Measurements from ENCODE around the gene HNRNPA2B1. TPM values are rescaled to one million over a fixed set of nuclear protein-coding genes. Genes with fewer than 3 reads are reported as not detected.

HNRNPA2B1 gene
- polyA plus RNA-seq, 1 of the 3 experiments (the other 2 are of a cell fraction) = 483 TPM

DNA sequence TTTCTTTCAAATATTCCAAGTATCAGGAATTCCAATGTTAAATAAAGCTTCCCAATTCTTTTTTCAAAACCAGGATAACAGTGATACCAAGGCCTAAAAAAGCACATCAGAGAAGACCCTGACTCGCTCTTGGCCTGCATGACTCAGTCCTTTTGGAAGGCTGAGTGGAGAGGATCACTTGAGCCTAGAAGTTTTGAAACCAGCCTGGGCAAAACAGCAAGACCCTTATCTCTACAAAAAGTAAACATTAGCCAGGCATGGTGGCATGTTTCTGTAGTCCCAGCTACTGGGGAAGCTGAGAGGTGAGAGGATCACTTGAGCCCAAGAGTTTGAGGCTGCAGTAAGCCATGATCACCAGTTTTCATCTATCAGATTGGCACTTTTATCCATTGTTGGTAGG is 29.9 kb downstream of the HNRNPA2B1 start:
- 89% methylated on average over 1 of the region's 1 CpG for WGBS (ENCODE audit: low lambda C conversion rate)
- TF ChIP-seq SIN3A (IDR thresholded peaks at IDR 0.05; ENCODE audit: borderline replicate concordance, low read depth, low read length) = no peak
- TF ChIP-seq EP300 (IDR thresholded peaks at IDR 0.05; ENCODE audit: borderline replicate concordance in 1 of 2, low read depth in 1 of 2, low read length in 1 of 2) = no peak
- no peak for TF ChIP-seq TAF1 (IDR thresholded peaks at IDR 0.05; ENCODE audit: borderline replicate concordance, low read depth, low read length)

DNA sequence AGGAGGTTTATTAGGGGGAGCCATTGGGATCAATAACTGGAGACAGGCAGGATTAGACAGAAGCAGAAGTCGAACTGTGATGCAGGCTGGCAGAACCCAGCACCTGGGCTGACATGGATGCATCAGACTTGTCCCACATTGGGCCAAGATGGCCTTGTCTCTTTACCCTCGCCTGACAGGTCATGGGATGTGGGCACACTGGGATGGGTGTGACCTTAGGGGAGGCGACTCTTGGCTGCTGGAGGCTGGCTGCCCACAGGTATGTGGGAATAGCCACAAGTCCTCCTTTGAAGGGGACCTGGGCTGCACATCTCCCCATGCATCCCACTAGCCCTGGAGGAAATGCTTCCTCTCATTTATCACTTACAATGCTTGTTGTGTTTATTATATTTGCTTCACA is 31.3 kb downstream of the HNRNPA2B1 start:
- Histone ChIP-seq H3K9ac (no peak overlapping the region), H3K79me2 (ENCODE audit: insufficient read depth) (peaks cover 16% of the 10 kb centered on the region; the same call in 1 of the 2 replicates), H3K4me2 (no peak overlapping the region), H3K9me3 (no peaks in the 10 kb centered on the region), H3K9me2 (no peaks in the 10 kb centered on the region), H3K36me3 (replicated peaks in 1 of 2; ENCODE audit: control insufficient read depth in 1 of 2, insufficient read depth in 2 of 2, low read length in 1 of 2) (peaks cover 0 to 6% of the 10 kb centered on the region in 2 experiments), H3K4me3 (ENCODE audit: low read depth in 2 of 2, low read length in 1 of 2) (no peak overlapping the region), H3K4me1 (ENCODE audit: control insufficient read depth in 1 of 2, insufficient read depth in 2 of 2, low read depth in 1 of 2, low read length in 1 of 2) (peaks cover 0 to 3% of the 10 kb centered on the region in 2 experiments; a peak in 1 of 4 replicates), H4K20me1 (ENCODE audit: insufficient read depth) (no peaks in the 10 kb centered on the region), H3K27ac (ENCODE audit: low read depth in 2 of 2, low read length in 1 of 2) (no peak overlapping the region), H2AFZ (ENCODE audit: low read depth) (no peak overlapping the region), H3F3A (replicated peaks; ENCODE audit: insufficient read depth) (peaks cover 5% of the 10 kb centered on the region), H3K27me3 (ENCODE audit: insufficient read depth) (no peaks in the 10 kb centered on the region)
- no peak for DNase-seq
- ChIA-PET POLR2A (no interaction called here), CTCF (interaction anchor here (1.2 to 1.7 kb wide), 2 partner anchors 30 to 80 kb away, joined by 3 read pairs; no protein-coding TSS in a partner anchor)
- TF ChIP-seq FOXJ3 (CRISPR knock-in tag; IDR thresholded peaks at IDR 0.05) = no peak
- TF ChIP-seq NFIC (IDR thresholded peaks at IDR 0.05; ENCODE audit: borderline replicate concordance) = no peak
- TF ChIP-seq, protein P1, sequence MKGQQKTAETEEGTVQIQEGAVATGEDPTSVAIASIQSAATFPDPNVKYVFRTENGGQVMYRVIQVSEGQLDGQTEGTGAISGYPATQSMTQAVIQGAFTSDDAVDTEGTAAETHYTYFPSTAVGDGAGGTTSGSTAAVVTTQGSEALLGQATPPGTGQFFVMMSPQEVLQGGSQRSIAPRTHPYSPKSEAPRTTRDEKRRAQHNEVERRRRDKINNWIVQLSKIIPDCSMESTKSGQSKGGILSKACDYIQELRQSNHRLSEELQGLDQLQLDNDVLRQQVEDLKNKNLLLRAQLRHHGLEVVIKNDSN (IDR thresholded peaks at IDR 0.05; ENCODE audit: borderline replicate concordance, low read depth) = no peak
- no peak for TF ChIP-seq TCF12 (IDR thresholded peaks at IDR 0.05)
- TF ChIP-seq GATA2 (CRISPR knock-in tag; IDR thresholded peaks at IDR 0.05) = no peak
- TF ChIP-seq EP300 (IDR thresholded peaks at IDR 0.05; ENCODE audit: borderline replicate concordance in 1 of 2, low read depth in 1 of 2, low read length in 1 of 2) = no peak
- TF ChIP-seq, protein P2, sequence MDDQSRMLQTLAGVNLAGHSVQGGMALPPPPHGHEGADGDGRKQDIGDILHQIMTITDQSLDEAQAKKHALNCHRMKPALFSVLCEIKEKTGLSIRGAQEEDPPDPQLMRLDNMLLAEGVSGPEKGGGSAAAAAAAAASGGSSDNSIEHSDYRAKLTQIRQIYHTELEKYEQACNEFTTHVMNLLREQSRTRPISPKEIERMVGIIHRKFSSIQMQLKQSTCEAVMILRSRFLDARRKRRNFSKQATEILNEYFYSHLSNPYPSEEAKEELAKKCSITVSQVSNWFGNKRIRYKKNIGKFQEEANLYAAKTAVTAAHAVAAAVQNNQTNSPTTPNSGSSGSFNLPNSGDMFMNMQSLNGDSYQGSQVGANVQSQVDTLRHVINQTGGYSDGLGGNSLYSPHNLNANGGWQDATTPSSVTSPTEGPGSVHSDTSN (IDR thresholded peaks at IDR 0.05) = no peak
- no peak for TF ChIP-seq SIN3A (IDR thresholded peaks at IDR 0.05; ENCODE audit: borderline replicate concordance, low read depth, low read length)
- TF ChIP-seq RFX5 (IDR thresholded peaks at IDR 0.05; ENCODE audit: low read length) = no peak
- TF ChIP-seq RAD21 (IDR thresholded peaks at IDR 0.05; ENCODE audit: low read length) = no peak
- no peak for TF ChIP-seq ELF1 (IDR thresholded peaks at IDR 0.05)
- no peak for TF ChIP-seq MXI1 (IDR thresholded peaks at IDR 0.05; ENCODE audit: low read depth, low read length)
- TF ChIP-seq, protein P3, sequence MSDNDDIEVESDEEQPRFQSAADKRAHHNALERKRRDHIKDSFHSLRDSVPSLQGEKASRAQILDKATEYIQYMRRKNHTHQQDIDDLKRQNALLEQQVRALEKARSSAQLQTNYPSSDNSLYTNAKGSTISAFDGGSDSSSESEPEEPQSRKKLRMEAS (IDR thresholded peaks at IDR 0.05; ENCODE audit: low read depth) = no peak
- TF ChIP-seq GABPA (IDR thresholded peaks at IDR 0.05; ENCODE audit: low read depth) = no peak
- TF ChIP-seq YY1 (IDR thresholded peaks at IDR 0.05; ENCODE audit: low read depth) = no peak
- WGBS (ENCODE audit: low lambda C conversion rate) = 60% methylated on average over 3 of the region's 3 CpGs

More for the DNA sequence above, 29.9 kb downstream of the HNRNPA2B1 start:
- CTCF ChIA-PET = interaction anchor here (1.0 to 1.7 kb wide), 3 partner anchors 12 to 82 kb away, joined by 3 read pairs; no protein-coding TSS in a partner anchor
- Histone ChIP-seq H3K36me3 (replicated peaks in 1 of 2; ENCODE audit: control insufficient read depth in 1 of 2, insufficient read depth in 2 of 2, low read length in 1 of 2) (peaks cover 0 to 6% of the 10 kb centered on the region in 2 experiments), H3K4me3 (ENCODE audit: low read depth in 2 of 2, low read length in 1 of 2) (no peak overlapping the region), H3K9ac (no peak overlapping the region), H2AFZ (ENCODE audit: low read depth) (no peak overlapping the region), H3K4me2 (no peak overlapping the region), H4K20me1 (ENCODE audit: insufficient read depth) (no peaks in the 10 kb centered on the region), H3K27me3 (ENCODE audit: insufficient read depth) (no peaks in the 10 kb centered on the region), H3K27ac (ENCODE audit: low read depth in 2 of 2, low read length in 1 of 2) (no peak overlapping the region), H3K79me2 (ENCODE audit: insufficient read depth) (peaks cover 12% of the 10 kb centered on the region; the same call in 1 of the 2 replicates), H3F3A (replicated peaks; ENCODE audit: insufficient read depth) (peaks cover 5% of the 10 kb centered on the region), H3K9me3 (no peaks in the 10 kb centered on the region), H3K4me1 (ENCODE audit: control insufficient read depth in 1 of 2, insufficient read depth in 2 of 2, low read depth in 1 of 2, low read length in 1 of 2) (peaks cover 0 to 3% of the 10 kb centered on the region in 2 experiments; a peak in 1 of 4 replicates), H3K9me2 (no peaks in the 10 kb centered on the region)
- no peak for DNase-seq
- POLR2A ChIA-PET = no interaction called here
